HG02840 (cell line): Measurements from ENCODE around the gene DAB1.
"Not testable (repeated sequence)": the region's sequence is repeated elsewhere in the genome, so short reads cannot be mapped to it uniquely, and the experiment has no call there.

Experiments used
- ATAC-seq: cut with Tn5 transposase; IDR thresholded peaks from one replicate; pipeline ENCODE4 v1.9.1; 2021; ENCODE audit warnings: mild to moderate bottlenecking, moderate library complexity, moderate number of reproducible peaks; ENCODE audit not compliant: unreplicated experiment, low FRiP score

Gene DAB1

GRCh38 chr1:57235730-57236510 is 187.9 kb downstream of the DAB1 start:
- no peak for ATAC-seq

GRCh38 chr1:57234459-57234858 is 189.4 kb downstream of the DAB1 start:
- no peak for ATAC-seq

GRCh38 chr1:57232500-57232899 is 191.4 kb downstream of the DAB1 start:
- no peak for ATAC-seq

GRCh38 chr1:57229998-57230397 is 193.9 kb downstream of the DAB1 start:
- ATAC-seq: no peak

GRCh38 chr1:57229076-57229475 is 194.8 kb downstream of the DAB1 start:
- no peak for ATAC-seq

GRCh38 chr1:57222801-57223200 is 201.1 kb downstream of the DAB1 start:
- no peak for ATAC-seq

- no peak for ATAC-seq
Observed at GRCh38 chr1:57222307-57222706, 201.6 kb downstream of the DAB1 start.

GRCh38 chr1:57220905-57221304 is 203.0 kb downstream of the DAB1 start:
- ATAC-seq: not testable (repeated sequence)

- ATAC-seq: no peak
Observed at GRCh38 chr1:57218487-57219079, 205.3 kb downstream of the DAB1 start.

- no peak for ATAC-seq
Observed at GRCh38 chr1:57217905-57218304, 206.0 kb downstream of the DAB1 start.

- no peak for ATAC-seq
Observed at GRCh38 chr1:57214951-57215575, 208.8 kb downstream of the DAB1 start.

GRCh38 chr1:57210881-57211280 is 213.0 kb downstream of the DAB1 start:
- ATAC-seq: no peak

GRCh38 chr1:57209495-57209894 is 214.4 kb downstream of the DAB1 start:
- ATAC-seq: no peak

GRCh38 chr1:57208741-57209302 is 215.0 kb downstream of the DAB1 start:
- no peak for ATAC-seq

GRCh38 chr1:57206038-57206437 is 217.8 kb downstream of the DAB1 start:
- ATAC-seq: no peak

- ATAC-seq: no peak
Observed at GRCh38 chr1:57204942-57205787, 218.7 kb downstream of the DAB1 start.

- no peak for ATAC-seq
Observed at GRCh38 chr1:57204091-57204490, 219.8 kb downstream of the DAB1 start.

- ATAC-seq: no peak
Observed at GRCh38 chr1:57202241-57202640, 221.6 kb downstream of the DAB1 start.

GRCh38 chr1:57198912-57199311 is 224.9 kb downstream of the DAB1 start:
- no peak for ATAC-seq

GRCh38 chr1:57195436-57195941 is 228.4 kb downstream of the DAB1 start:
- no peak for ATAC-seq
